Measurements from ENCODE around the gene ISX.
"Not testable (repeated sequence)": the region's sequence is repeated elsewhere in the genome, so short reads cannot be mapped to it uniquely, and the experiment has no call there.

Gene ISX

DNA sequence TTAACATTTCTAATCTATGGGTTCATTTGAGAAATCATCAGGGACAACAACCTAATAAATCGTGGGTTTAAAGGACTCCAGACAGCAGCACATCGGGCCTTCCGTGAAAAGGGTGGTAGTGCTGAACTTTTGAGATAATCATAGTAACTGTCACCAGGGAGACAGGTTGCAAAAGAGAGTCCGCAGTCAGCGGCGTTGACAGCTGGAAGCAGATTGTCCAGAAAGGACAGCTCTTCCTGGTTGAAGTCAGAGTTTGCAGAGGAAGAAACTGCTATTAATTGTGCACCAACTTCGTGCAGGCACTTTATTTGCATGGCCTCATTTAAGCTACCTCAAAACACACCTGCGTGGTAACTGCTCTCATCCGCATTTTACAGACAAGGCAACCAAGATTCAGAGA is 20.5 kb upstream of the ISX start:
- no peak for DNase-seq
- TF ChIP-seq, protein P1, sequence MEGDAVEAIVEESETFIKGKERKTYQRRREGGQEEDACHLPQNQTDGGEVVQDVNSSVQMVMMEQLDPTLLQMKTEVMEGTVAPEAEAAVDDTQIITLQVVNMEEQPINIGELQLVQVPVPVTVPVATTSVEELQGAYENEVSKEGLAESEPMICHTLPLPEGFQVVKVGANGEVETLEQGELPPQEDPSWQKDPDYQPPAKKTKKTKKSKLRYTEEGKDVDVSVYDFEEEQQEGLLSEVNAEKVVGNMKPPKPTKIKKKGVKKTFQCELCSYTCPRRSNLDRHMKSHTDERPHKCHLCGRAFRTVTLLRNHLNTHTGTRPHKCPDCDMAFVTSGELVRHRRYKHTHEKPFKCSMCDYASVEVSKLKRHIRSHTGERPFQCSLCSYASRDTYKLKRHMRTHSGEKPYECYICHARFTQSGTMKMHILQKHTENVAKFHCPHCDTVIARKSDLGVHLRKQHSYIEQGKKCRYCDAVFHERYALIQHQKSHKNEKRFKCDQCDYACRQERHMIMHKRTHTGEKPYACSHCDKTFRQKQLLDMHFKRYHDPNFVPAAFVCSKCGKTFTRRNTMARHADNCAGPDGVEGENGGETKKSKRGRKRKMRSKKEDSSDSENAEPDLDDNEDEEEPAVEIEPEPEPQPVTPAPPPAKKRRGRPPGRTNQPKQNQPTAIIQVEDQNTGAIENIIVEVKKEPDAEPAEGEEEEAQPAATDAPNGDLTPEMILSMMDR (IDR thresholded peaks at IDR 0.05), result no peak
- Mint-ChIP-seq H3K4me3 (no peak overlapping the region), H3K36me3 (ENCODE audit: low read depth) (no peaks in the 10 kb centered on the region), H3K27me3 (ENCODE audit: low read depth, poor library complexity) (peaks cover 54% of the 10 kb centered on the region), H3K4me1 (peaks cover 3% of the 10 kb centered on the region), H3K27ac (no peak overlapping the region), H3K9me3 (no peaks in the 10 kb centered on the region)

DNA sequence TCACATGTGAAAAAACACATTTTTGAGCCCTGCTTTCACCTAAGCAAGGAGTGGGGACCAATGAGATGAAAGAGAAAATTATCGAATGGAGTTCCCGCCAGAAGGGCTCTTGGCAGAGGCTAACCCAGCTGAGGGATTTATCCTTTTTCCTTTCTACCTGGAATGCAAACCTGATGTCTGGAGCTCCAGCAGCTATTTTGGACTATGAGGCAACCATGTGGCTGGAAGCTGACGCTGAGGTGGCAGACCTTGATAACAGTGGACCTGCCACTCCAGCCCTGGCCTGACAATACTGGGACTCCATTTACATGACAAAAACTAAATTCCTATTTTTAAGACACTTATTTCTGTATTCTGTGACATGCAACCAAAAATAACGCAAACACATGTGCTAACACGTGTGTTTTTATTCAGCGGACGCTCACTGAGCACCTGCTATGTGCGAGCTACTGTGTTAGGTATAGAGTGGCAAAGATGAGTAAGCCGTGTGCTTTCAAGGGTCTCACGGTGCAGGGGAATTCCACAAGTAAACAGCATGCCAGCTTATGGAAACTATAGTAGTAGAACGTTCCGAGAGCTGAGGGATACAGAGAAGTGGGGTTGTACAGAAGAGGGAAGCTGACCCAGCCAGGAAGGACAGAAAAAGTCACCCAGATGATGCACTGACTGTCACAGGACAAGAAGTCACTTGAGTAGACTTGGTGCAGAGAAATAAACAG is 19.1 kb upstream of the ISX start:
- DNase-seq, result no peak
- no peak overlapping the region for H3K4me3 Mint-ChIP-seq
- H3K27me3 Mint-ChIP-seq (ENCODE audit: low read depth, poor library complexity), result peaks cover 66% of the 10 kb centered on the region
- H3K27ac Mint-ChIP-seq, result no peak overlapping the region
- no peaks in the 10 kb centered on the region for H3K9me3 Mint-ChIP-seq
- H3K36me3 Mint-ChIP-seq (ENCODE audit: low read depth), result no peaks in the 10 kb centered on the region
- TF ChIP-seq, protein P1 (IDR thresholded peaks at IDR 0.05), result no peak
- no peaks in the 10 kb centered on the region for H3K4me1 Mint-ChIP-seq

DNA sequence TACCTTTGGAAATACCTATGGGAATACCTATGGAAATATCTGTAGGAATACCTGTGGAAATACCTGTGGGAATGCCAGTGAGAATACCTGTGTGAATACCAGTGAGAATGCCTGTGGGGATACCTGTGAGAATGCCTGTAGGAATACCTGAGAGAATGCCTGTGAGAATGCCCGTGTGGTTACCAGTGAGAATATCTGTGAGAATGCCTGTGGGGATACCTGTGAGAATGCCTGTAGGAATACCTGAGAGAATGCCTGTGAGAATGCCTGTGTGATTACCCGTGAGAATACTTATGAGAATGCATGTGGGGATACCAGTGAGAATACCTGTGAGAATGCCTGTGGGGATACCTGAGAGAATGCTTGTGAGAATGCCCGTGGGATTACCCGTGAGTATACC is 15.9 kb upstream of the ISX start:
- H3K36me3 Mint-ChIP-seq (ENCODE audit: low read depth); H3K4me1 Mint-ChIP-seq; H3K9me3 Mint-ChIP-seq; H3K27ac Mint-ChIP-seq; DNase-seq; H3K4me3 Mint-ChIP-seq: not testable (repeated sequence)
- peaks cover 66% of the 10 kb centered on the region for H3K27me3 Mint-ChIP-seq (ENCODE audit: low read depth, poor library complexity)

DNA sequence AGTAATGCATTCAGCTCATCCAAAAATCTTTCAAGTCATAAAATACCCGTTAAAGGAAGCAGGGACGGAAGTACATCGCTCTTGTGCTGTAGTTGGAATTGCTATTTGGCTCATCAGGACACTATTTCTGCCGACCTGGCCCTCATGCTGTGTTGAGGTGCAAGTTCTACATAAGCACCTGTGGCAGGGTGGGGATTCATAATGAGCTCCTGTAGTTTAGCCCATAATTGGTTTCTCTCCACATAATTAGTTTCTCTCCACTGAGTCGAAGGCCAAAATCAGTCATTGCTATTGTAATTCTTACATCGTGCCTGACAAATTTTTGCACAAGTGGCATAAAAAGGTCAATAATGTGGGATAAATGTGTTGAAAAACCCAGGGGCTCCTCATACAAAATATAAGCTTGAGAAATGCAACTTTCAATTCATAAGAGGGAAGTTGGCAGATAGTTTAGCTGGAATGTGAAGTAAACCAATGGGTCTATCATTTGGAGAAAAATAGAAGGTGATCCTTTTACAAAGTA is 14.9 kb upstream of the ISX start:
- Mint-ChIP-seq H3K36me3 (ENCODE audit: low read depth) (no peaks in the 10 kb centered on the region), H3K4me1 (no peaks in the 10 kb centered on the region), H3K4me3 (no peak overlapping the region), H3K9me3 (no peaks in the 10 kb centered on the region), H3K27me3 (ENCODE audit: low read depth, poor library complexity) (peaks cover 67% of the 10 kb centered on the region), H3K27ac (no peak overlapping the region)
- DNase-seq, result no peak
- TF ChIP-seq, protein P1 (IDR thresholded peaks at IDR 0.05), result no peak

DNA sequence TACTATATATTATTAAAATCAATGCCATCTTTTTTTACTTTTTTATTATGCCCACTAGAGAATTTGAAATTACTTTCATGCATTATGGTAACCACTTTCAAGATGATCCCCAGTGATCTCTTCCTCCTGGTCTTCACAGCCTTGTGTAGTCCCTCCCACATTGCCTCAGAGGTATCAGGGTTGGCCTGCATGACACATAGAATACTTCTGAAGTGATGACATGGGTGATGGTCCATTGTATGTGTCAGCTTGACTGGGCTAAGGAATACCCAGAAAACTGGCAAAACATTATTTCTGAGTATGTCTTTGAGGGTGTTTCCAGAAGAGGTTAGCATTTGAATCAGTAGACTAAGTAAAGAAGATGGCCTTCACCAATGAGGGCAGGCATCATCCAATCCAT is 14.2 kb upstream of the ISX start:
- no peaks in the 10 kb centered on the region for H3K4me1 Mint-ChIP-seq
- no peak overlapping the region for H3K4me3 Mint-ChIP-seq
- no peak for DNase-seq
- H3K27ac Mint-ChIP-seq, result no peak overlapping the region
- TF ChIP-seq, protein P1 (IDR thresholded peaks at IDR 0.05), result no peak
- peaks cover 5% of the 10 kb centered on the region for H3K9me3 Mint-ChIP-seq
- peaks cover 65% of the 10 kb centered on the region for H3K27me3 Mint-ChIP-seq (ENCODE audit: low read depth, poor library complexity)
- no peaks in the 10 kb centered on the region for H3K36me3 Mint-ChIP-seq (ENCODE audit: low read depth)

DNA sequence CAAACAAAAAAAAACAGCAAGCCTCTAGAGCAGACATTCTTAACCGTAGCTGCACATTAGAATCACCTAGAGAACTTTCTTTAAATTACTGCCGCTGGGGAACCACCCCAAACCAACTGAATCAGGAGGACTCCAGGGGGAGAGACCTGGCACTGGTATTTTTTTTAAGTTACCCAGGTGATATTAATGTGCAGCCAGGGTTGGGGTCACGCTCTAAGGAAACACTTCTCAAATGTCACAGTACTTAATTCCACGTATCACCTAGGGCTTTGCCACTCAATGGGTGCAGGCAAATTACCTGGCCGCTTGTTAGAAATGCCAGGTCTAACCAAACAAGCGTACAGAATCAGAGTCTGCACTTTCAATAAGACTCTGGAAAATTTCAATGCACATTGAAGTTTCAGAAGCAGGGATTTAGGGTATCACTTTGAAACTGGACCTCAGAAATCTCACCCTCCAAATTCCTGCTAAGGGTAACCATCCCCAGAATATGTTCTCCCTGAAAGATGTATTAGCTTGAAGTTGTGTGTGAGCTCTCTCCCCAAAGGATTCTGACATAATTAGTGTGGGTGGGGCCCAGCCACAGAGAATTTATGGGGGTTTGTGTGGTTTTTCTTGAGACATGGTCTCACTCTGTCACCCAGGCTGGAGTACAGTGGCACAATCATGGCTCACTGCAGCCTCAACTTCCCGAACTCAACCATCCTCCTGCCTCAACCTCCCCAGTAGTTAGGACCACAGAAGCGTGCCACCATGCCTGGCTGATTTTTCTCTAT is 12.7 kb upstream of the ISX start:
- TF ChIP-seq, protein P1 (IDR thresholded peaks at IDR 0.05), result no peak
- no peaks in the 10 kb centered on the region for H3K4me1 Mint-ChIP-seq
- no peak for DNase-seq
- H3K27me3 Mint-ChIP-seq (ENCODE audit: low read depth, poor library complexity), result peaks cover 60% of the 10 kb centered on the region
- no peak overlapping the region for H3K27ac Mint-ChIP-seq
- H3K36me3 Mint-ChIP-seq (ENCODE audit: low read depth), result no peaks in the 10 kb centered on the region
- H3K4me3 Mint-ChIP-seq, result no peak overlapping the region
- peaks cover 7% of the 10 kb centered on the region for H3K9me3 Mint-ChIP-seq

Data from nephron progenitor cell (in vitro differentiated cells).